NCI-H1105 treated with DMSO at 0.1 percent for 48 hours (cell line): ENCODE data around the gene LARP6.
A peak's percentile ranks its signal among the peaks of the same experiment; 100 is the strongest.
"Not testable (repeated sequence)": the region's sequence is repeated elsewhere in the genome, so short reads cannot be mapped to it uniquely, and the experiment has no call there.

ENCODE experiments used
- DNase-seq: peaks from one replicate; lab custom pipeline; 2025; lab: John Stamatoyannopoulos, UW

The LARP6 gene

GRCh38 chr15:70858614-70859321 lies 4.8 kb upstream of the LARP6 start:
- not testable (repeated sequence) for DNase-seq

GRCh38 chr15:70857562-70858285 lies 3.8 kb upstream of the LARP6 start:
- DNase-seq, result no peak

GRCh38 chr15:70856884-70857561 lies 3.1 kb upstream of the LARP6 start:
- no peak for DNase-seq

- no peak for DNase-seq
These were observed 2.4 kb upstream of the LARP6 start for GRCh38 chr15:70856177-70856883.

- DNase-seq, result no peak
These were observed 1.8 kb upstream of the LARP6 start for GRCh38 chr15:70855764-70856163.

- DNase-seq, result no peak
These were observed 664 bp upstream of the LARP6 start for GRCh38 chr15:70854666-70854976.

GRCh38 chr15:70853318-70853972 lies 512 bp downstream of the LARP6 start:
- peak; percentile 60 for DNase-seq

GRCh38 chr15:70852501-70853317 lies 1.2 kb downstream of the LARP6 start:
- DNase-seq, result no peak

GRCh38 chr15:70851889-70852288 lies 2.1 kb downstream of the LARP6 start:
- no peak for DNase-seq

- DNase-seq, result no peak
These were observed 8.2 kb downstream of the LARP6 start for GRCh38 chr15:70845602-70846360.

- DNase-seq, result no peak
These were observed 16.5 kb downstream of the LARP6 start for GRCh38 chr15:70837476-70837875.

GRCh38 chr15:70835841-70836240 lies 18.1 kb downstream of the LARP6 start:
- no peak for DNase-seq

- DNase-seq, result no peak
These were observed 18.5 kb downstream of the LARP6 start for GRCh38 chr15:70835415-70835814.

GRCh38 chr15:70834999-70835398 lies 19.0 kb downstream of the LARP6 start:
- no peak for DNase-seq

GRCh38 chr15:70833861-70834765 lies 19.8 kb downstream of the LARP6 start:
- peak; percentile 9 for DNase-seq

- DNase-seq, result no peak
These were observed 20.5 kb downstream of the LARP6 start for GRCh38 chr15:70833422-70833821.

GRCh38 chr15:70832176-70832575 lies 21.8 kb downstream of the LARP6 start:
- no peak for DNase-seq

- DNase-seq, result no peak
These were observed 22.7 kb downstream of the LARP6 start for GRCh38 chr15:70831094-70831911.
